Adrenal gland (tissue), 12 donors: ENCODE data around the gene UBAC1. TPM values are rescaled to one million over a fixed set of nuclear protein-coding genes. Genes with fewer than 3 reads are reported as not detected.
A peak's percentile ranks its signal among the peaks of the same experiment; 100 is the strongest.

Experiments used
- DNase-seq, 7 donors: peaks; one replicate each; pipeline ENCODE4 v3.0.0-alpha.2; 2019 to 2020
- H3K27ac ChIP-seq, 5 donors: fragments of 200-600 bp; sonication (generic) in 4 of 5; 1 replicate in 3 of 5; 2 replicates in 2 of 5; pipeline versions ENCODE4 v1.5.1 to v1.8.0; 2016 to 2020; ENCODE audit warnings: mild to moderate bottlenecking in 1 of 5
- H3K27me3 ChIP-seq: fragments of 200-600 bp; 2 replicates; pipeline ENCODE4 v1.8.0; 2021
- H3K36me3 ChIP-seq, 2 donors: fragments of 200-600 bp; replicated peaks in 1 of 2; 1 replicate in 1 of 2; 2 replicates in 1 of 2; pipeline versions ENCODE4 v1.5.1 to v1.8.0; 2018 to 2022
- H3K4me1 ChIP-seq, 2 donors: fragments of 200-600 bp; replicated peaks in 1 of 2; 1 replicate in 1 of 2; 2 replicates in 1 of 2; pipeline versions ENCODE4 v1.5.1 to v1.8.0; 2018 to 2021
- H3K4me3 ChIP-seq, 4 donors: fragments of 200-600 bp; sonication (generic) in 3 of 4; one replicate each; pipeline ENCODE4 v1.5.1; 2016 to 2018
- H3K9me3 ChIP-seq, 3 donors: fragments of 200-600 bp; sonication (generic) in 1 of 3; replicated peaks in 1 of 3; 1 replicate in 2 of 3; 2 replicates in 1 of 3; pipeline versions ENCODE4 v1.5.1 to v1.8.0; 2016 to 2021
- POLR2A ChIP-seq, 2 donors: fragments of 450-650 bp; IDR thresholded peaks; one replicate each; pipeline ENCODE4 v1.6.1; 2017; ENCODE audit warnings: antibody characterized with exemption in 2 of 2, mild to moderate bottlenecking in 2 of 2, moderate library complexity in 1 of 2
- WGBS, 4 donors: extraction: QIAGEN DNeasy Blood & Tissue Kit in 2 of 4; methylation state at CpG; one replicate each; pipeline versions ENCODE4 v1.1.5 to v1.1.7; 2013 to 2017; 5-methylcytosine and 5-hydroxymethylcytosine counted together
- intact Hi-C, 2 donors: fragments of 100-400 bp; cut with DNase I; formaldehyde crosslinking; loops; one replicate each; pipeline versions ENCODE4 v1.14.1 to v1.15.0; 2022 to 2023
- polyA plus RNA-seq, 3 donors: library from polyadenylated mRNA; stranded (reverse); fragments of 200-250 nt in 2 of 3; fragments of 350-450 nt in 1 of 3; fragmentation: Illumina TruSeq in 1 of 3; extraction: RNeasy Lipid Tissue Mini Kit (QIAGEN cat#74804) in 1 of 3; gene quantifications; one replicate each; pipeline ENCODE4 v1.2.3, GENCODE V29; 2013 to 2014
- total RNA-seq, 9 donors: library from RNA; depleted of rRNA in 4 of 9; stranded (reverse); fragments of >200 nt in 4 of 9; fragments of 120-200 nt in 1 of 9; fragmentation: NEBNext Ultra II Directional in 1 of 9; extraction: Animal tissue kit (Norgen Biotek cat#: 25700) in 1 of 9; gene quantifications; one replicate each; pipeline versions ENCODE4 v1.1.0 to v1.2.4, GENCODE V29; 2013 to 2023
- TF ChIP-seq, protein P1 (sequence below), 6 experiments: fragments of 450-650 bp in 4 of 6; fragments of 200-600 bp in 2 of 6; sonication (generic) in 1 of 6; IDR thresholded peaks; 1 replicate in 5 of 6; 2 replicates in 1 of 6; pipeline versions ENCODE4 v1.5.1 to v1.8.0; 2016 to 2021; ENCODE audit warnings: antibody characterized with exemption in 6 of 6, mild to moderate bottlenecking in 2 of 6, moderate library complexity in 1 of 6
- donor health status: healthy with polysubstance abuse.
- donor health status: Bipolar disorder and iron deficiency.
- donor health status: DM: yes; HTN: yes; CAD: no.
- donor health status: DM: no; HTN: no; CAD: no.
- donor health status: DM: no; HTN: no; CAD: no.
- donor health status: DM: yes; HTN: yes; CAD: no.

UBAC1 gene
- total and polyA plus RNA-seq, 12 donors, result 20.2 to 63.3 (median 37.9) TPM

DNA sequence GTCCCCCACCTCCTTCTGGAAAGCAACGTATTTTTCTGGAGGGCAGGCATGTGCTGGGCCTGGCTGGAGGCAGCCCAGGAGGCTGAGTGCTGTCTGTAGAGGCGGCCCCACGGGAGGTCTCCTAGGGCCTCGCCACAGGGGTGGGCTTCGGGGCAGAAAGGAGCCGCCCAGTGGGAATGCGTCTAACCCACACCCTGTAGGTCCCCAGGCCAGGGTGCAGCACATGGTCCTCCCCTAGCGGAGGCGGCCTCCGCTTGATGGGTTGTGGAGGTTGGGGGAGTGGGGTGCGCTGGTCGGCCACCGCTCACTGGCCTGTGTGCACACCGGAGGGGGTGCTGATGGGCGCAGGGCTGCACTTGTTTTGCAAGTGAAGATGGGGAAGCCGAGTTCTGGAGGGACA lies 48.3 kb upstream of the UBAC1 start:
- intact Hi-C loops, result no loop called here
- TF ChIP-seq, protein P1, sequence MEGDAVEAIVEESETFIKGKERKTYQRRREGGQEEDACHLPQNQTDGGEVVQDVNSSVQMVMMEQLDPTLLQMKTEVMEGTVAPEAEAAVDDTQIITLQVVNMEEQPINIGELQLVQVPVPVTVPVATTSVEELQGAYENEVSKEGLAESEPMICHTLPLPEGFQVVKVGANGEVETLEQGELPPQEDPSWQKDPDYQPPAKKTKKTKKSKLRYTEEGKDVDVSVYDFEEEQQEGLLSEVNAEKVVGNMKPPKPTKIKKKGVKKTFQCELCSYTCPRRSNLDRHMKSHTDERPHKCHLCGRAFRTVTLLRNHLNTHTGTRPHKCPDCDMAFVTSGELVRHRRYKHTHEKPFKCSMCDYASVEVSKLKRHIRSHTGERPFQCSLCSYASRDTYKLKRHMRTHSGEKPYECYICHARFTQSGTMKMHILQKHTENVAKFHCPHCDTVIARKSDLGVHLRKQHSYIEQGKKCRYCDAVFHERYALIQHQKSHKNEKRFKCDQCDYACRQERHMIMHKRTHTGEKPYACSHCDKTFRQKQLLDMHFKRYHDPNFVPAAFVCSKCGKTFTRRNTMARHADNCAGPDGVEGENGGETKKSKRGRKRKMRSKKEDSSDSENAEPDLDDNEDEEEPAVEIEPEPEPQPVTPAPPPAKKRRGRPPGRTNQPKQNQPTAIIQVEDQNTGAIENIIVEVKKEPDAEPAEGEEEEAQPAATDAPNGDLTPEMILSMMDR (IDR thresholded peaks at IDR 0.05), result no peak
- no peak for TF ChIP-seq POLR2A (IDR thresholded peaks at IDR 0.05)
- Histone ChIP-seq H3K27me3 (no peaks in the 10 kb centered on the region), H3K36me3 (no peaks in the 10 kb centered on the region), H3K9me3 (no peaks in the 10 kb centered on the region), H3K4me3 (no peak overlapping the region), H3K4me1 (peaks cover 17 to 32% of the 10 kb centered on the region in 2 donors), H3K27ac (no peak overlapping the region)
- no peak for DNase-seq
- 86 to 93% (median 91%) methylated on average over 5 to 16 of the region's 16 CpGs for WGBS, 4 donors

DNA sequence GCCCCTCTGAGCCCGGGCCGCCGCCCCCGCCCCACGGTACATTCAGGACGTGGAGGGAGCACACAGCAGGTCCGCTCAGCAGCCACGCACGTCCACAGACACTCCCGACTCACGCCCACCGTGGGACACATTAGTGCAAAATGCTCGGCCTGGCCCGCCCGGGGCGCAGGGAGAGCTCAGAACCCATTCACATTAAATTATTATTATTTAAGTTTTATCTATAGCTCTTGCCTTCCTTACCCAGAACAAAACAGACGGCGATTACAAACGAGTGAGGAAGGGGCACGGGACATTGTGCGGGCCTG lies 47.5 kb upstream of the UBAC1 start:
- no peak for TF ChIP-seq POLR2A (IDR thresholded peaks at IDR 0.05)
- TF ChIP-seq, protein P1 (IDR thresholded peaks at IDR 0.05), result no peak
- Histone ChIP-seq H3K4me1 (peaks cover 17 to 34% of the 10 kb centered on the region in 2 donors), H3K4me3 (no peak overlapping the region), H3K27me3 (no peaks in the 10 kb centered on the region), H3K27ac (peak overlapping the region in 1 of 5 donors; percentile 38), H3K9me3 (no peaks in the 10 kb centered on the region), H3K36me3 (no peaks in the 10 kb centered on the region)
- WGBS, 4 donors, result 74 to 87% (median 79%) methylated on average over 14 to 21 of the region's 21 CpGs
- intact Hi-C loops, result no loop called here
- DNase-seq, result no peak

DNA sequence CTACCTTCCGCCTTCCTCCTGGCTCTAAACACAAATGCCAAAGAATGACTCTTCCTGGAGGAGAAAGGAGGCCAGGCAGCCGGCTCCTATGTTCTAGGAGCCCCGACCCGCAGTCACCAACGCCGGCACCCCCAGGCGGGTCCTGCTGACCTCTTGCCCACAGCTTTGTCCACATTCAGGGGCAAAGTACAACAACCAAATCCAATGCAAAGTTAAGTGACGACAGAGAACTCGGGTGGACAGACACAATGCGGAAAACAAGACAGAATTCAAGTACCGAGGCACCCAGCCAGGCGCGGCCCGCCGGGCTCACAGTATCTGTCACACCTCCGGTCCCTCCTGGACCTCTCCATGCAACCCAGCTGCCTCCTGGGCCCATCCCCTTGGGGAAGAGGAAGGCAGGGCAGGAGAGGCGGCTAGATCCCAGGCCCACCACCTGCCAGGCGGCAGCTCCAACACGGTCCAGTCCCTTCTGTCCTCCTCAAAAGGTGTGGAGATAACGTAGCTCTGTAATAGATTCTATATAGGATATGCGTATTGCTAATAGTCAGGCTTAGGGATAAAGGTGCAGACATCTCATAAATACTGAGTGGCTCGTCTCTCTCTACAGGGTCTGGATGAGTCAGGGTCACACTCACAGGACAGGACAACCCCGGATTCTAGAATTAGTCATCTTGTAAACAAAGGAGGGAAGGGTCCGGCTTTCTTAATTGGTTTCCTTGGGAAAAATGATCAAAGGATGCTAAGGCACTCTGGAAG lies 46.9 kb upstream of the UBAC1 start:
- intact Hi-C loops, result no loop called here
- peak in 1 of 7 donors; percentile 47 for DNase-seq
- Histone ChIP-seq H3K27me3 (no peaks in the 10 kb centered on the region), H3K4me1 (peaks cover 17 to 39% of the 10 kb centered on the region in 2 donors), H3K9me3 (no peaks in the 10 kb centered on the region), H3K36me3 (no peaks in the 10 kb centered on the region), H3K27ac (peak overlapping the region in 2 of 5 donors; percentile 53 to 57), H3K4me3 (no peak overlapping the region)
- TF ChIP-seq, protein P1 (IDR thresholded peaks at IDR 0.05), result no peak
- TF ChIP-seq POLR2A (IDR thresholded peaks at IDR 0.05), result no peak
- 62 to 81% (median 78%) methylated on average over 20 to 24 of the region's 24 CpGs for WGBS, 4 donors

DNA sequence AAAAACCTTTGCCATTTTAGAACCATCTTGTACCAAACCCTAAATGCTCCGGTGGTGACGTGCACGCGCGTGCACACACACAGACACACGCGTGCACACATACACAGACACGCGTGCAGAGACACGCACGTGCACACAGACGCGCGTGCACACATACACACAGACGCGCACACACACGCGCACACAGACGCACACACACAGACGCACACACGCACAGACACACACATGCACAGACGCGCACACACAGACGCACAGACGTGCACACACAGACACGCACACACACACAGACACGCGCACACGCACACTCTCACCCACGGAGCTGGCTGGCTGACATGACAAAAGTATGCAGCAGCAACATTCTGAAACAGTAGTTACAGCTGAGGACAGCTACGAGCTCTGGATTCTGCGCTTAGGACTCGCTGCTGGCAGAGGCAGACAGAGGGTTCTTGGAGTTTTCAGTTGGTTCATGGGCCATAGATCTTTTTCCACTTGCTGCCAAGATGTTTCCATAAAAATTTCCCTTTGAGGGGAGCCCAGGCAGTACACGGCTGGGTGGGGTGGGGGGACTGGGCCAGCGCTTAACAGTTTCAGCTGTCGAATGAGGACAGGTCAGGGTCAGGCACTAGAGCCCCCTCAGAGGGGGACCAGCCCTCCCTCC lies 46.2 kb upstream of the UBAC1 start:
- peak overlapping the region in 2 of 5 donors; percentile 53 to 57 for H3K27ac ChIP-seq
- no peaks in the 10 kb centered on the region for H3K9me3 ChIP-seq
- 65 to 87% (median 86%) methylated on average over 35 to 36 of the region's 36 CpGs for WGBS, 4 donors
- intact Hi-C loops, result no loop called here
- no peak for DNase-seq
- no peaks in the 10 kb centered on the region for H3K27me3 ChIP-seq
- H3K36me3 ChIP-seq, result no peaks in the 10 kb centered on the region
- H3K4me3 ChIP-seq, result no peak overlapping the region
- H3K4me1 ChIP-seq, result peaks cover 14 to 38% of the 10 kb centered on the region in 2 donors
- TF ChIP-seq, protein P1 (IDR thresholded peaks at IDR 0.05), result no peak
- TF ChIP-seq POLR2A (IDR thresholded peaks at IDR 0.05), result no peak
